K562 (cell line): ENCODE results near the gene TBXAS1. TPM values are rescaled to one million over a fixed set of nuclear protein-coding genes. Genes with fewer than 3 reads are reported as not detected.

Source experiments
- BCL6 ChIP-seq: fragments of 250-450 bp; sonication (Bioruptor Pico); IDR thresholded peaks from 2 replicates; pipeline ENCODE4 v1.4.0; 2020
- DDX20 ChIP-seq: fragments of 450-650 bp; IDR thresholded peaks from 2 replicates; pipeline ENCODE4 v1.6.1; 2016; ENCODE audit warnings: missing genetic modification characterization, low read depth, mild to moderate bottlenecking, missing compliant biosample characterization, moderate library complexity
- FOXP4 ChIP-seq: sonication (generic); formaldehyde crosslinking; IDR thresholded peaks from 2 replicates; pipeline ENCODE4 v1.8.0; 2022; ENCODE audit warnings: mild to moderate bottlenecking, missing genetic modification reagents, borderline replicate concordance
- MTA3 ChIP-seq: fragments of 450-650 bp; formaldehyde crosslinking; IDR thresholded peaks from 2 replicates; pipeline ENCODE4 v1.6.1; 2017; ENCODE audit warnings: mild to moderate bottlenecking, borderline replicate concordance
- NCOA6 ChIP-seq: fragments of 450-650 bp; IDR thresholded peaks from 2 replicates; pipeline ENCODE4 v1.6.1; 2017; ENCODE audit warnings: mild to moderate bottlenecking
- NFE2L1 ChIP-seq: fragments of 450-650 bp; IDR thresholded peaks from 2 replicates; pipeline ENCODE4 v1.6.1; 2016; ENCODE audit warnings: missing genetic modification characterization, low read depth, mild to moderate bottlenecking, missing compliant biosample characterization, moderate library complexity, borderline replicate concordance
- RERE ChIP-seq: sonication (generic); formaldehyde crosslinking; IDR thresholded peaks from 2 replicates; pipeline ENCODE4 v1.8.0; 2023; ENCODE audit warnings: missing genetic modification reagents, mild to moderate bottlenecking, borderline replicate concordance
- SAP30 ChIP-seq: fragments of 200-600 bp; sonication (generic); IDR thresholded peaks from 2 replicates; pipeline ENCODE4 v1.6.1; 2012; ENCODE audit warnings: borderline replicate concordance, low read depth, mild to moderate bottlenecking, moderate library complexity, low read length, control low read depth, inconsistent platforms; ENCODE audit not compliant: insufficient read depth, poor library complexity, severe bottlenecking
- SPI1 ChIP-seq: IDR thresholded peaks from 2 replicates; pipeline ENCODE4 v1.6.1; 2011; ENCODE audit warnings: low read depth, low read length, control low read depth, borderline replicate concordance
- polyA plus RNA-seq, 8 experiments: library from polyadenylated mRNA; depleted of rRNA in 4 of 8; stranded (reverse) in 5 of 8; unstranded in 3 of 8; fragments of >200 nt; fragmentation: Nextera tagmentation in 2 of 8; fragmentation: Illumina TruSeq in 1 of 8; extraction: Ambion mirVana in 2 of 8; extraction: Trizol in 1 of 8; gene quantifications; 2 replicates each; pipeline versions ENCODE4 v1.2.1 to v1.2.3, GENCODE V29; 2011 to 2014; ENCODE audit warnings: inconsistent platforms in 1 of 8, missing spikeins in 1 of 8
- total RNA-seq, 7 experiments: library from RNA; depleted of rRNA in 6 of 7; stranded (reverse); fragments of >200 nt in 6 of 7; fragmentation: Illumina TruSeq in 2 of 7; extraction: Trizol in 2 of 7; gene quantifications; 2 replicates each; pipeline versions ENCODE4 v1.2.1 to v1.2.3, GENCODE V29; 2011 to 2021; ENCODE audit warnings: low replicate concordance in 1 of 7

TBXAS1 gene
- total and polyA plus RNA-seq, 9 of the 15 experiments (the other 6 are each of a cell fraction or from before 2014, with no cell fraction given): 1.1 to 8.3 (median 1.9) TPM

GRCh38 chr7:139829025-139829774 is at the start of gene TBXAS1 (continued):
- peak; percentile 63; the same call in 1 of the 2 replicates for TF ChIP-seq RERE (CRISPR knock-in tag)
- peak; percentile 49; the same call in 1 of the 2 replicates for TF ChIP-seq MTA3
- no peak for TF ChIP-seq NFE2L1 (tag)
- TF ChIP-seq SAP30: peak; percentile 34
- peak; percentile 59; the same call in 1 of the 2 replicates for TF ChIP-seq SPI1
- 0 out of 2 replicates have a peak, but pooled peaks have one; percentile 31 for TF ChIP-seq DDX20 (tag)
- no peak for TF ChIP-seq NCOA6
- peak; percentile 70; the same call in 1 of the 2 replicates for TF ChIP-seq FOXP4 (CRISPR knock-in tag)
- TF ChIP-seq BCL6: no peak
